ENCODE data around the gene GJD4.
A peak's percentile ranks its signal among the peaks of the same experiment; 100 is the strongest.

The GJD4 gene

GRCh38 chr10:35574924-35575352, 30.2 kb upstream of the GJD4 start:
- no peak overlapping the region for H3K27ac ChIP-seq (ENCODE audit: low read depth, low read length, poor library complexity, severe bottlenecking)
- TF ChIP-seq, protein P1, sequence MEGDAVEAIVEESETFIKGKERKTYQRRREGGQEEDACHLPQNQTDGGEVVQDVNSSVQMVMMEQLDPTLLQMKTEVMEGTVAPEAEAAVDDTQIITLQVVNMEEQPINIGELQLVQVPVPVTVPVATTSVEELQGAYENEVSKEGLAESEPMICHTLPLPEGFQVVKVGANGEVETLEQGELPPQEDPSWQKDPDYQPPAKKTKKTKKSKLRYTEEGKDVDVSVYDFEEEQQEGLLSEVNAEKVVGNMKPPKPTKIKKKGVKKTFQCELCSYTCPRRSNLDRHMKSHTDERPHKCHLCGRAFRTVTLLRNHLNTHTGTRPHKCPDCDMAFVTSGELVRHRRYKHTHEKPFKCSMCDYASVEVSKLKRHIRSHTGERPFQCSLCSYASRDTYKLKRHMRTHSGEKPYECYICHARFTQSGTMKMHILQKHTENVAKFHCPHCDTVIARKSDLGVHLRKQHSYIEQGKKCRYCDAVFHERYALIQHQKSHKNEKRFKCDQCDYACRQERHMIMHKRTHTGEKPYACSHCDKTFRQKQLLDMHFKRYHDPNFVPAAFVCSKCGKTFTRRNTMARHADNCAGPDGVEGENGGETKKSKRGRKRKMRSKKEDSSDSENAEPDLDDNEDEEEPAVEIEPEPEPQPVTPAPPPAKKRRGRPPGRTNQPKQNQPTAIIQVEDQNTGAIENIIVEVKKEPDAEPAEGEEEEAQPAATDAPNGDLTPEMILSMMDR (IDR thresholded peaks at IDR 0.05; ENCODE audit: low read length): peak; percentile 16; the same call in 1 of the 2 replicates
- TF ChIP-seq EZH2 (IDR thresholded peaks at IDR 0.05; ENCODE audit: borderline replicate concordance, low read length): no peak

GRCh38 chr10:35575640-35576039, 29.5 kb upstream of the GJD4 start:
- Histone ChIP-seq H3K9me3 (ENCODE audit: low read length) (no peaks in the 10 kb centered on the region), H2AFZ (ENCODE audit: low read length) (no peak overlapping the region), H3K4me3 (ENCODE audit: low read depth, low read length, poor library complexity, severe bottlenecking) (no peak overlapping the region), H3K27me3 (ENCODE audit: insufficient read depth, low read length) (no peaks in the 10 kb centered on the region), H3K36me3 (ENCODE audit: insufficient read depth, low read length) (no peaks in the 10 kb centered on the region), H3K4me1 (ENCODE audit: insufficient read depth, low read length, severe bottlenecking) (no peaks in the 10 kb centered on the region), H3F3A (ENCODE audit: insufficient read depth, low read length) (no peaks in the 10 kb centered on the region), H3K27ac (ENCODE audit: low read depth, low read length, poor library complexity, severe bottlenecking) (no peak overlapping the region), H3K9me2 (ENCODE audit: low read depth, low read length) (no peaks in the 10 kb centered on the region), H3K4me2 (ENCODE audit: low read length) (no peak overlapping the region), H4K20me1 (ENCODE audit: insufficient read depth, low read length) (no peaks in the 10 kb centered on the region), H3K79me2 (ENCODE audit: insufficient read depth, low read length) (no peaks in the 10 kb centered on the region), H3K9ac (ENCODE audit: low read length) (no peak overlapping the region)
- no peak for TF ChIP-seq EZH2 (IDR thresholded peaks at IDR 0.05; ENCODE audit: borderline replicate concordance, low read length)
- TF ChIP-seq, protein P1 (IDR thresholded peaks at IDR 0.05; ENCODE audit: low read length): no peak

More at GRCh38 chr10:35574924-35575352, 30.2 kb upstream of the GJD4 start:
- H3K79me2 ChIP-seq (ENCODE audit: insufficient read depth, low read length): no peaks in the 10 kb centered on the region
- H3K4me2 ChIP-seq (ENCODE audit: low read length): no peak overlapping the region
- no peaks in the 10 kb centered on the region for H3K9me2 ChIP-seq (ENCODE audit: low read depth, low read length)
- H3K36me3 ChIP-seq (ENCODE audit: insufficient read depth, low read length): no peaks in the 10 kb centered on the region
- no peaks in the 10 kb centered on the region for H3K9me3 ChIP-seq (ENCODE audit: low read length)
- no peak overlapping the region for H3K4me3 ChIP-seq (ENCODE audit: low read depth, low read length, poor library complexity, severe bottlenecking)
- no peaks in the 10 kb centered on the region for H3K27me3 ChIP-seq (ENCODE audit: insufficient read depth, low read length)
- no peaks in the 10 kb centered on the region for H4K20me1 ChIP-seq (ENCODE audit: insufficient read depth, low read length)
- no peak overlapping the region for H3K9ac ChIP-seq (ENCODE audit: low read length)
- H3F3A ChIP-seq (ENCODE audit: insufficient read depth, low read length): no peaks in the 10 kb centered on the region
- no peak overlapping the region for H2AFZ ChIP-seq (ENCODE audit: low read length)
- H3K4me1 ChIP-seq (ENCODE audit: insufficient read depth, low read length, severe bottlenecking): no peaks in the 10 kb centered on the region

DNA sequence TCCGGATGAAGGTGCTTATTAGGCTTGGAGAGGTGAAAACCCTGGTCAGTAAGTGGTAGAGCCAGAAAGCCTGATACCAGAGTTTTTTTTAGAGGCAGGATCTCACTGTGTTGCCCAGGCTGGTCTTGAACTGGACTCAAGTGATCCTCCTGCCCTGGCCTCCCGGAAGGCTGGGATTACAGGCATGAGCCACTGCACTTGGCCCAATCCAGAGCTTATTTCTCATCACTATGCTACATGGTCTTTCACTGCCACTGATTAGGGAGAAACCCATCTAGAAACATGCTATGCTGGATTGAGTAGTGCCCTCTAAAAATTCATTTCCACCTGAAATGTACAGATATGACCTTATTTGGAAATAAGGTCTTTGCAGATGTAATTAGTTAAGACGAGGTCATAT, 28.4 kb upstream of the GJD4 start:
- Histone ChIP-seq H3K27me3 (ENCODE audit: insufficient read depth, low read length) (no peaks in the 10 kb centered on the region), H3K4me2 (ENCODE audit: low read length) (no peak overlapping the region), H3K9ac (ENCODE audit: low read length) (no peak overlapping the region), H3K36me3 (ENCODE audit: insufficient read depth, low read length) (no peaks in the 10 kb centered on the region), H2AFZ (ENCODE audit: low read length) (no peak overlapping the region), H3K79me2 (ENCODE audit: insufficient read depth, low read length) (no peaks in the 10 kb centered on the region), H3K4me3 (ENCODE audit: low read depth, low read length, poor library complexity, severe bottlenecking) (no peak overlapping the region), H3K9me3 (ENCODE audit: low read length) (no peaks in the 10 kb centered on the region), H3K4me1 (ENCODE audit: insufficient read depth, low read length, severe bottlenecking) (no peaks in the 10 kb centered on the region), H3K27ac (ENCODE audit: low read depth, low read length, poor library complexity, severe bottlenecking) (no peak overlapping the region), H4K20me1 (ENCODE audit: insufficient read depth, low read length) (no peaks in the 10 kb centered on the region), H3K9me2 (ENCODE audit: low read depth, low read length) (no peaks in the 10 kb centered on the region), H3F3A (ENCODE audit: insufficient read depth, low read length) (no peaks in the 10 kb centered on the region)
- TF ChIP-seq EZH2 (IDR thresholded peaks at IDR 0.05; ENCODE audit: borderline replicate concordance, low read length): no peak
- TF ChIP-seq, protein P1 (IDR thresholded peaks at IDR 0.05; ENCODE audit: low read length): no peak
